ENCODE results near the gene KCTD19.
A peak's percentile ranks its signal among the peaks of the same experiment; 100 is the strongest.

Gene KCTD19

GRCh38 chr16:67349172-67349571 is 22.6 kb upstream of the KCTD19 start:
- no peak overlapping the region for H3K27ac ChIP-seq (ENCODE audit: low read depth, low read length)
- H3K4me3 ChIP-seq (ENCODE audit: low read depth in 1 of 2, low read length in 2 of 2), result no peak overlapping the region
- H3K9ac ChIP-seq (ENCODE audit: low read length), result no peak overlapping the region
- no peaks in the 10 kb centered on the region for H3K36me3 ChIP-seq (ENCODE audit: insufficient read depth, low read length)
- no peaks in the 10 kb centered on the region for H3K27me3 ChIP-seq (ENCODE audit: control insufficient read depth in 1 of 2, insufficient read depth in 2 of 2, low read length in 2 of 2)
- no peaks in the 10 kb centered on the region for H3K4me1 ChIP-seq (ENCODE audit: insufficient read depth, low read length)
- no peaks in the 10 kb centered on the region for H3K9me3 ChIP-seq (ENCODE audit: low read length)

DNA sequence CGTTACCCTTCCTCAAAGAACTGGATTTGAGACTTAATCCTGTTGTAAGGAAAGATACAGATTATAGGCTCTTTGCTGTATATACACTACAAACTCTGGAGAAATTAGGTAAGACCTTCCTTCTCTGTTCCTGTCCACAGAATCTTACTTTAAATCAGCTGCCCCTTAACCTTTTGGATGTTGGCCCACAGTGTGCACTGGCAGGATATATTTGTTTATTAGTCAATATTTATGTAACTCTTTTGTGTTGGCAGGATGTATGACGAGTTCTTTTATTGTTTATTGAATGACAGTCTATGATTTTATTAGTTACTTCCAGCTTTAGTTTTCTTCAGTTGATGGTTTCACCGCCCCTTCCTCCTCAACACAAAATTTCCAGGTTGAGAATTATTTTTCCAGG is 19.8 kb upstream of the KCTD19 start:
- Histone ChIP-seq H3K4me3 (ENCODE audit: low read depth in 1 of 2, low read length in 2 of 2) (no peak overlapping the region), H3K9me3 (ENCODE audit: low read length) (no peaks in the 10 kb centered on the region), H3K27me3 (ENCODE audit: control insufficient read depth in 1 of 2, insufficient read depth in 2 of 2, low read length in 2 of 2) (no peaks in the 10 kb centered on the region), H3K27ac (ENCODE audit: low read depth, low read length) (no peak overlapping the region), H3K4me1 (ENCODE audit: insufficient read depth, low read length) (no peaks in the 10 kb centered on the region), H3K36me3 (ENCODE audit: insufficient read depth, low read length) (no peaks in the 10 kb centered on the region), H3K9ac (ENCODE audit: low read length) (no peak overlapping the region)

DNA sequence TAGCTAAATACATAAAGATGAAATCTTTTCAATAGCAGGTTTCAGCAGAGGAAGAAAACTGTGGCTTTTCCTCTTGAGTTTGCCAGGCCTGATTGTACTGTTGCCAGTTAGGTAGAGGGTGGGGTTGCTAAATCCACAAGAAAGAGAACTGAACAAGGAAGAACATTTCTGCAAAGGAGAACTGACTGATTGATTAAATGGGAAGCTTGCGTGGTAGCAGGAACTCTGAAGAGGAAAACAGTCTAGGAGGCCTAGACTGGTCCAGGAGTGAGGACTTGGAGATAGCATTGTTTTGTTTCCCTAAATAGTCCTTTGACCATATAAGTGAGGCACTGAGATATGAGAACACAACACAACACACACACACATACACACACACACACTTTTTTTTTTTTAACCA is 18.9 kb upstream of the KCTD19 start:
- Histone ChIP-seq H3K9me3 (ENCODE audit: low read length) (no peaks in the 10 kb centered on the region), H3K36me3 (ENCODE audit: insufficient read depth, low read length) (no peaks in the 10 kb centered on the region), H3K4me1 (ENCODE audit: insufficient read depth, low read length) (no peaks in the 10 kb centered on the region), H3K27ac (ENCODE audit: low read depth, low read length) (no peak overlapping the region), H3K4me3 (ENCODE audit: low read depth in 1 of 2, low read length in 2 of 2) (no peak overlapping the region), H3K9ac (ENCODE audit: low read length) (no peak overlapping the region), H3K27me3 (ENCODE audit: control insufficient read depth in 1 of 2, insufficient read depth in 2 of 2, low read length in 2 of 2) (no peaks in the 10 kb centered on the region)

DNA sequence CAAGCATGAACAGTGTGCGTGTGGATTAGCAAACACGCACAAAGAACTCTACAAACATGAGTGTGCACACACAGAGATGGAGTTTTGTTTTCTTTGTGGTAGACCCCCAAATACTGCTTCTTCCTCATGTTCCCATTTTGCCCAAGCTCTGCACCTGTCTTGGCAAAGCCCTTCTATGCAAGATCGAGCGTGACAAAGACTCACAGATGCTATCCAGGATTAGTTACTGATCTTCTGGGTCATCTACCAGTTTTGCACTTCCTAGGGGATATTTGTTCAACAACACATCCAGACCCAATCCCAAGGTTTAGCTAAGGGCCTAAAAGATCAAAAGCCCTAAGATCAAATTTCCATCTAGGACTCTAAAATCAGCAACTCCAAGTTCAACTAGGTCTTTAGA is 16.1 kb upstream of the KCTD19 start:
- no peaks in the 10 kb centered on the region for H3K4me1 ChIP-seq (ENCODE audit: insufficient read depth, low read length)
- H3K27ac ChIP-seq (ENCODE audit: low read depth, low read length), result no peak overlapping the region
- H3K36me3 ChIP-seq (ENCODE audit: insufficient read depth, low read length), result no peaks in the 10 kb centered on the region
- H3K4me3 ChIP-seq (ENCODE audit: low read depth in 1 of 2, low read length in 2 of 2), result no peak overlapping the region
- no peaks in the 10 kb centered on the region for H3K27me3 ChIP-seq (ENCODE audit: control insufficient read depth in 1 of 2, insufficient read depth in 2 of 2, low read length in 2 of 2)
- H3K9ac ChIP-seq (ENCODE audit: low read length), result no peak overlapping the region
- no peaks in the 10 kb centered on the region for H3K9me3 ChIP-seq (ENCODE audit: low read length)

- Histone ChIP-seq H3K4me3 (ENCODE audit: low read depth in 1 of 2, low read length in 2 of 2) (no peak overlapping the region), H3K27ac (ENCODE audit: low read depth, low read length) (no peak overlapping the region), H3K9me3 (ENCODE audit: low read length) (no peaks in the 10 kb centered on the region), H3K4me1 (ENCODE audit: insufficient read depth, low read length) (no peaks in the 10 kb centered on the region), H3K36me3 (ENCODE audit: insufficient read depth, low read length) (no peaks in the 10 kb centered on the region), H3K27me3 (ENCODE audit: control insufficient read depth in 1 of 2, insufficient read depth in 2 of 2, low read length in 2 of 2) (no peaks in the 10 kb centered on the region), H3K9ac (ENCODE audit: low read length) (no peak overlapping the region)
Measured at GRCh38 chr16:67341250-67341649, 14.7 kb upstream of the KCTD19 start.

GRCh38 chr16:67339453-67339852 is 12.9 kb upstream of the KCTD19 start:
- H3K36me3 ChIP-seq (ENCODE audit: insufficient read depth, low read length), result no peaks in the 10 kb centered on the region
- H3K4me1 ChIP-seq (ENCODE audit: insufficient read depth, low read length), result no peaks in the 10 kb centered on the region
- H3K9me3 ChIP-seq (ENCODE audit: low read length), result no peaks in the 10 kb centered on the region
- H3K27ac ChIP-seq (ENCODE audit: low read depth, low read length), result no peak overlapping the region
- no peaks in the 10 kb centered on the region for H3K27me3 ChIP-seq (ENCODE audit: control insufficient read depth in 1 of 2, insufficient read depth in 2 of 2, low read length in 2 of 2)
- no peak overlapping the region for H3K4me3 ChIP-seq (ENCODE audit: low read depth in 1 of 2, low read length in 2 of 2)
- H3K9ac ChIP-seq (ENCODE audit: low read length), result no peak overlapping the region

- Histone ChIP-seq H3K9ac (ENCODE audit: low read length) (no peak overlapping the region), H3K4me1 (ENCODE audit: insufficient read depth, low read length) (no peaks in the 10 kb centered on the region), H3K27ac (ENCODE audit: low read depth, low read length) (no peak overlapping the region), H3K9me3 (ENCODE audit: low read length) (no peaks in the 10 kb centered on the region), H3K36me3 (ENCODE audit: insufficient read depth, low read length) (no peaks in the 10 kb centered on the region), H3K27me3 (ENCODE audit: control insufficient read depth in 1 of 2, insufficient read depth in 2 of 2, low read length in 2 of 2) (no peaks in the 10 kb centered on the region), H3K4me3 (ENCODE audit: low read depth in 1 of 2, low read length in 2 of 2) (no peak overlapping the region)
Measured at GRCh38 chr16:67336648-67337047, 10.1 kb upstream of the KCTD19 start.

- H3K9ac ChIP-seq (ENCODE audit: low read length), result no peak overlapping the region
- H3K4me3 ChIP-seq (ENCODE audit: low read depth in 1 of 2, low read length in 2 of 2), result no peak overlapping the region
- no peaks in the 10 kb centered on the region for H3K27me3 ChIP-seq (ENCODE audit: control insufficient read depth in 1 of 2, insufficient read depth in 2 of 2, low read length in 2 of 2)
- no peak overlapping the region for H3K27ac ChIP-seq (ENCODE audit: low read depth, low read length)
- H3K4me1 ChIP-seq (ENCODE audit: insufficient read depth, low read length), result no peaks in the 10 kb centered on the region
- H3K36me3 ChIP-seq (ENCODE audit: insufficient read depth, low read length), result no peaks in the 10 kb centered on the region
- no peaks in the 10 kb centered on the region for H3K9me3 ChIP-seq (ENCODE audit: low read length)
Measured at GRCh38 chr16:67336116-67336515, 9.6 kb upstream of the KCTD19 start.

- Histone ChIP-seq H3K36me3 (ENCODE audit: insufficient read depth, low read length) (no peaks in the 10 kb centered on the region), H3K9me3 (ENCODE audit: low read length) (no peaks in the 10 kb centered on the region), H3K27ac (ENCODE audit: low read depth, low read length) (no peak overlapping the region), H3K9ac (ENCODE audit: low read length) (no peak overlapping the region), H3K4me3 (ENCODE audit: low read depth in 1 of 2, low read length in 2 of 2) (no peak overlapping the region), H3K27me3 (ENCODE audit: control insufficient read depth in 1 of 2, insufficient read depth in 2 of 2, low read length in 2 of 2) (no peaks in the 10 kb centered on the region), H3K4me1 (ENCODE audit: insufficient read depth, low read length) (no peaks in the 10 kb centered on the region)
Measured at GRCh38 chr16:67333315-67333714, 6.8 kb upstream of the KCTD19 start.

GRCh38 chr16:67329901-67330300 is 3.4 kb upstream of the KCTD19 start:
- Histone ChIP-seq H3K4me1 (ENCODE audit: insufficient read depth, low read length) (peaks cover 3% of the 10 kb centered on the region), H3K9me3 (ENCODE audit: low read length) (no peaks in the 10 kb centered on the region), H3K27ac (ENCODE audit: low read depth, low read length) (no peak overlapping the region), H3K4me3 (ENCODE audit: low read depth in 1 of 2, low read length in 2 of 2) (no peak overlapping the region), H3K9ac (ENCODE audit: low read length) (no peak overlapping the region), H3K27me3 (ENCODE audit: control insufficient read depth in 1 of 2, insufficient read depth in 2 of 2, low read length in 2 of 2) (peaks cover 0 to 11% of the 10 kb centered on the region in 2 donors), H3K36me3 (ENCODE audit: insufficient read depth, low read length) (no peaks in the 10 kb centered on the region)

DNA sequence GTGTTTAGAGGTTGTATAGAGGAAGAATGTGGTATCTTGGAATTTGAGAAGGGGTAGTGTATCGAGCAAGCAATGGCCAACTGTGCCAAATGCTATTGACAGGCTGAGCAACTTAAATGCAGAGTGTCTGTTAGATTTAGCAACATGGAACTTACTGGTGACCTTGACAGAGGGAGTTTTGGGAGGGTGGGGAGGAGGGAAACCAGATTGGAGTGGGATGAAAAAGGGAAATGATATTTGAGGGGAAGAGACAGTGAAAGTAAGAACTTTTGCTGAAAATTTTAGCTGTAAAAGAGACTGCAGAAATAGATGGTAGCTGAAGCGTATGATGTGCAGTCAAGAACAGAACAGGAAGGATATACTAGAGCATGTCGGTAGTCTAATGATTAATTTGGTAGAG is 1.2 kb upstream of the KCTD19 start:
- Histone ChIP-seq H3K4me1 (ENCODE audit: insufficient read depth, low read length) (peaks cover 3% of the 10 kb centered on the region), H3K9me3 (ENCODE audit: low read length) (no peaks in the 10 kb centered on the region), H3K9ac (ENCODE audit: low read length) (no peak overlapping the region), H3K27ac (ENCODE audit: low read depth, low read length) (no peak overlapping the region), H3K4me3 (ENCODE audit: low read depth in 1 of 2, low read length in 2 of 2) (no peak overlapping the region), H3K36me3 (ENCODE audit: insufficient read depth, low read length) (no peaks in the 10 kb centered on the region), H3K27me3 (ENCODE audit: control insufficient read depth in 1 of 2, insufficient read depth in 2 of 2, low read length in 2 of 2) (peaks cover 6 to 13% of the 10 kb centered on the region in 2 donors)

DNA sequence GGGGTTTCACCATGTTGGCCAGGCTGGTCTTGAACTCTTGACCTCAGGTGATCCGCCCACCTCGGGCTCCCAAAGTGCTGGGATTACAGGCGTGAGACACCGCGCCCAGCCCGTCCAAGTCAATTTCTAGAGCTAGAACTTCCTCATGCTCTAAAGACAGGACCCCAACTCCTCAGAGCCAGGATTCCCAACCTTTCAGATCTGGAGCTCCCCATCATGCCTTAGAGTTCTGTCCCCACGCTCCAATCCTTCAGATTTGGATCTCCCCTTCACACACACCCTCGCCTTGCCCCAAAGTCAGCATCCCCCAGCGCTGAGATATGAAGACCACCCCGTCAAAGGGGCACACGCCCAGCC is 448 bp downstream of the KCTD19 start:
- H3K9me3 ChIP-seq (ENCODE audit: low read length), result no peaks in the 10 kb centered on the region
- no peak overlapping the region for H3K27ac ChIP-seq (ENCODE audit: low read depth, low read length)
- peaks cover 6 to 13% of the 10 kb centered on the region in 2 donors for H3K27me3 ChIP-seq (ENCODE audit: control insufficient read depth in 1 of 2, insufficient read depth in 2 of 2, low read length in 2 of 2)
- peak overlapping the region; percentile 20 to 56 for H3K4me3 ChIP-seq (ENCODE audit: low read depth in 1 of 2, low read length in 2 of 2)
- no peaks in the 10 kb centered on the region for H3K36me3 ChIP-seq (ENCODE audit: insufficient read depth, low read length)
- H3K9ac ChIP-seq (ENCODE audit: low read length), result no peak overlapping the region
- H3K4me1 ChIP-seq (ENCODE audit: insufficient read depth, low read length), result peaks cover 3% of the 10 kb centered on the region
